GM12874 (cell line): Measurements from ENCODE around the gene NMRAL1.
A peak's percentile ranks its signal among the peaks of the same experiment; 100 is the strongest.

Experiments
- TF ChIP-seq, protein P1 (sequence below): IDR thresholded peaks from 2 replicates; pipeline ENCODE4 v1.5.1; 2011; ENCODE audit warnings: low read depth, mild to moderate bottlenecking, control low read depth, low read length, moderate library complexity; ENCODE audit not compliant: insufficient read depth

Gene NMRAL1

GRCh38 chr16:4489030-4489429 lies 14.6 kb upstream of the NMRAL1 start:
- TF ChIP-seq, protein P1, sequence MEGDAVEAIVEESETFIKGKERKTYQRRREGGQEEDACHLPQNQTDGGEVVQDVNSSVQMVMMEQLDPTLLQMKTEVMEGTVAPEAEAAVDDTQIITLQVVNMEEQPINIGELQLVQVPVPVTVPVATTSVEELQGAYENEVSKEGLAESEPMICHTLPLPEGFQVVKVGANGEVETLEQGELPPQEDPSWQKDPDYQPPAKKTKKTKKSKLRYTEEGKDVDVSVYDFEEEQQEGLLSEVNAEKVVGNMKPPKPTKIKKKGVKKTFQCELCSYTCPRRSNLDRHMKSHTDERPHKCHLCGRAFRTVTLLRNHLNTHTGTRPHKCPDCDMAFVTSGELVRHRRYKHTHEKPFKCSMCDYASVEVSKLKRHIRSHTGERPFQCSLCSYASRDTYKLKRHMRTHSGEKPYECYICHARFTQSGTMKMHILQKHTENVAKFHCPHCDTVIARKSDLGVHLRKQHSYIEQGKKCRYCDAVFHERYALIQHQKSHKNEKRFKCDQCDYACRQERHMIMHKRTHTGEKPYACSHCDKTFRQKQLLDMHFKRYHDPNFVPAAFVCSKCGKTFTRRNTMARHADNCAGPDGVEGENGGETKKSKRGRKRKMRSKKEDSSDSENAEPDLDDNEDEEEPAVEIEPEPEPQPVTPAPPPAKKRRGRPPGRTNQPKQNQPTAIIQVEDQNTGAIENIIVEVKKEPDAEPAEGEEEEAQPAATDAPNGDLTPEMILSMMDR = no peak

DNA sequence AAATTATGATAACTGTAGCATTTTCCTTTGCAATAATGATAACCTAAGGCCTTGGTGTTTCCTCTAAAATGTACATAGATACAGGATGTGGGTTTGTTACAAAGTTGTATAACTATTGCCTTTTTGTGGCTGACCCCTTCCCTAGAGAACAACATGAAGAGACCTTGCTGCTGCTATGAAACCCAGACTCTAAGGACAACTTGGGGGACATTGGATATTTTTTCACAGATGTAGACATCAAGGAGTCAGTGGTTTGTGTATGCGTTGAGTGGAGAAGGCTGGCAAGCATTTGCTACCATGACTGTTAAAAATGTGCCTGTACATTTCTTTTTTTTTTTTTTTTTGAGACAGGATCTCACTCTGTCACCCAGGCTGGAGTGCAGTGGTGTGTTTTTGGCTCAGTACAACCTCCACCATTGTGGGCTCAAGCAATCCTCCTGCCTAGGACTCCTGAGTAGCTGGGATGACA lies 14.1 kb upstream of the NMRAL1 start:
- TF ChIP-seq, protein P1 = no peak

DNA sequence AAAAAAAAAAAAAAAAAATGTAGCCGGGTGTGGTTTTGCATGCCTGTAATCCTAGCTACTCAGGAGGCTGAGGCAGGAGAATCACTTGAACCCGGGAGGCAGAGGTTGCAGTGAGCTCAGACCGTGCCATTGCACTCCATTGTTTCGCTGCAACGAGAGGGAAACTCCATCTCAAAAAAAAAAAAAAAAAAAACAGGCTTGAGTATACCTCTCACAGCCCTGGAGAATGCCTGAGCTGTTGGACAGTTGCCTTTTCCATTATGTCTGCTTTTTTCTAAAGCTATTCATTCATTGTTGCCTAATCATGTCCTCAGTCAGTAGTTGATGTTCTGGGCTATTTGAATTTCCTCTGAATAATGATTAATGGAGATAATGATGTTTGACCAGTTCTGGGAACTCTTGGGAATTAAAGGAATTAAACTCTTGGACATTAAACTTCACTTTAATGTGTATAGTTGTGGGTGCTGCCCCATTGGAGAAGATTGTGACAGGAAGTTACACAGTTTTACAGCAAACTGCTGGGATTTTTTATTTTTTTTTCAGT lies 13.6 kb upstream of the NMRAL1 start:
- TF ChIP-seq, protein P1 = no peak

- TF ChIP-seq, protein P1 = no peak
Measured at GRCh38 chr16:4486126-4486893, 11.9 kb upstream of the NMRAL1 start.

DNA sequence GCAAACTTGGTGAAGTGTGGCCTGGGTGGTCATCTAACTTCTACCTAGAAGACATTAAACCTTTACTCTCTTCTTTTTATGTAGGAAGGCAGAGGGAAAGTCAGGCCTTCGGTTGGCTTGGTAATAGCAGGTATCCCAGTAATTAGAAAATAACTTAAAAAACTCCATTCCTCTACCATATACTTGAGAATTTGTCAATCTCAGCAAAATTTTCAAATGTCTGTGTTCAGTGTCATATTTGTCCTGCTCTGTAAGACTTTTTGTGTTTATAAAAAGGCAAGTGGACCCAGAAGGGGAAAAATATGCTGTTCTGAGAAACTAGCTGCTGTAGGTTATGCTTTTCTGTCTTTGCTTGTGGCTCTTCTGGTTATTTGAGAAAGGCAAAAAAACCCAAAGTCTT lies 7.5 kb upstream of the NMRAL1 start:
- TF ChIP-seq, protein P1 = no peak

DNA sequence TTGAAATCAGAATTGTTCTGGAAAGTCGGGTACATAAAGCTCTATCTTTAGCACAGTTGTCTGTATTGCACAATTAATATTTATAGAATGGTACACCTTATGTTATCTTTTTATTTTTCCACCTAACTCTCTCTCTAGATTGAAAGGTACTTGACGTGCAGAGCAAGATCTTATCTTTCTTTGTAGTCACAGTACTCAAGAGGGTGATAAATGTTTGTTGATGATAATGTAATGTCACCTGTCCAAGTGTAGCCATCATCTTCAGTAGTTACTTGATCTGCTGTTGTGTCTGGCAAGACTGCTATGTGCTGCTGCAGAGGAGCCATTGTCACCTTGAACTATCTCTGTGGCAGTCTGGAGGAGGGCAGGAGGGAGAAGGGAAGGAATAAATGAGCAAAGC lies 7.1 kb upstream of the NMRAL1 start:
- TF ChIP-seq, protein P1 = no peak

DNA sequence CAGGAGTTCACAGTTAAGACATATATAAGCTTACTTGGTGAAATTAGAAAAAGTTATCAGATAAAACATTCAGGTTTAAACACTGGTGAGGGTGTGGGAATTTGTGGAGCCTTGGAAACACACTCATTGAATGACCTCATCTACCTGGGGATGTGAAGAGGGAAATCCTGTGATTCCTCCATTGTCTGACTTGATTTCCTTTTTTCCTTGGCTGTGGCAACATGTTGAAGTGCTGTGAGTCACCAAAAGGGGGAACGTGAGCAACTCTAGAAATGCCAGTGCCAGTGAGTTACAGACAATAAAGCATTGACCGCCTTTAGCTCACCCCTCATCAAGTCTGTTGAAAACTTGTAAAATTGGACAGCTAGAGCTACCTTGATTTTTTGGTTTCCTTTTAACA lies 3.5 kb upstream of the NMRAL1 start:
- TF ChIP-seq, protein P1 = peak; percentile 16; the same call in 1 of the 2 replicates
